OCI-LY3 (cell line): ENCODE results near the gene GRM3.

Experiments used
- EZH2phosphoT487 ChIP-seq: fragments of 200-600 bp; shearing (Covaris generic); IDR thresholded peaks from 2 replicates; pipeline ENCODE4 v1.6.1; 2018; ENCODE audit warnings: antibody characterized with exemption, mixed run types, low read depth
- TF ChIP-seq, protein P1 (sequence below): fragments of 200-600, 300-600 bp; sonication (generic); IDR thresholded peaks from 2 replicates; pipeline ENCODE4 v1.5.1; 2014; ENCODE audit warnings: antibody characterized with exemption, low read length, low read depth

DNA sequence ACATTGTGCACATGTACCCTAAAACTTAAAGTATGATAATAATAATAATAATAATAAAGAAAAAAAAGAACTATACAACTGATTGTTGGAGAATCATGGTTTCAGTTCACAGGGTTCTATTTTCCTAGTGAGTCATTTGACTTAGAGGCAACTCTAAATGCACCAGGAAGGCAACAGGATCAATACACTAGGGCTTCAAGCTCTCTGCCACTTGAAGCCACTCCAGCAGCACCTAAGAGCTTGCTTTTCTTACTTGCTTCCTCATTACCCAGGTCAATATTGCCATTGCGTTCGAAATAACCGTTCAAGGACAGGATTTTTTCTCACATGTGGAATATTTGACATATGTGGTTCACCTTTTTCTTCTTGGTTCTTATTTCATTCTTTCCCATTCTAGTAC is 189.7 kb downstream of the GRM3 start:
- TF ChIP-seq, protein P1, sequence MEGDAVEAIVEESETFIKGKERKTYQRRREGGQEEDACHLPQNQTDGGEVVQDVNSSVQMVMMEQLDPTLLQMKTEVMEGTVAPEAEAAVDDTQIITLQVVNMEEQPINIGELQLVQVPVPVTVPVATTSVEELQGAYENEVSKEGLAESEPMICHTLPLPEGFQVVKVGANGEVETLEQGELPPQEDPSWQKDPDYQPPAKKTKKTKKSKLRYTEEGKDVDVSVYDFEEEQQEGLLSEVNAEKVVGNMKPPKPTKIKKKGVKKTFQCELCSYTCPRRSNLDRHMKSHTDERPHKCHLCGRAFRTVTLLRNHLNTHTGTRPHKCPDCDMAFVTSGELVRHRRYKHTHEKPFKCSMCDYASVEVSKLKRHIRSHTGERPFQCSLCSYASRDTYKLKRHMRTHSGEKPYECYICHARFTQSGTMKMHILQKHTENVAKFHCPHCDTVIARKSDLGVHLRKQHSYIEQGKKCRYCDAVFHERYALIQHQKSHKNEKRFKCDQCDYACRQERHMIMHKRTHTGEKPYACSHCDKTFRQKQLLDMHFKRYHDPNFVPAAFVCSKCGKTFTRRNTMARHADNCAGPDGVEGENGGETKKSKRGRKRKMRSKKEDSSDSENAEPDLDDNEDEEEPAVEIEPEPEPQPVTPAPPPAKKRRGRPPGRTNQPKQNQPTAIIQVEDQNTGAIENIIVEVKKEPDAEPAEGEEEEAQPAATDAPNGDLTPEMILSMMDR: no peak
- no peak for TF ChIP-seq EZH2phosphoT487
